GM10266 (cell line): ENCODE measurements around the gene EXOC5.

ENCODE experiments used
- DNase-seq: peaks from one replicate; pipeline ENCODE4 v3.0.0; 2012; ENCODE audit errors: extremely low spot score
- TF ChIP-seq, protein P1 (sequence below): IDR thresholded peaks from 2 replicates; pipeline ENCODE4 v1.5.1; 2012; ENCODE audit warnings: mild to moderate bottlenecking, low read depth; ENCODE audit not compliant: control insufficient read depth, insufficient read depth; ENCODE audit errors: missing control alignments

EXOC5 gene, protein sequence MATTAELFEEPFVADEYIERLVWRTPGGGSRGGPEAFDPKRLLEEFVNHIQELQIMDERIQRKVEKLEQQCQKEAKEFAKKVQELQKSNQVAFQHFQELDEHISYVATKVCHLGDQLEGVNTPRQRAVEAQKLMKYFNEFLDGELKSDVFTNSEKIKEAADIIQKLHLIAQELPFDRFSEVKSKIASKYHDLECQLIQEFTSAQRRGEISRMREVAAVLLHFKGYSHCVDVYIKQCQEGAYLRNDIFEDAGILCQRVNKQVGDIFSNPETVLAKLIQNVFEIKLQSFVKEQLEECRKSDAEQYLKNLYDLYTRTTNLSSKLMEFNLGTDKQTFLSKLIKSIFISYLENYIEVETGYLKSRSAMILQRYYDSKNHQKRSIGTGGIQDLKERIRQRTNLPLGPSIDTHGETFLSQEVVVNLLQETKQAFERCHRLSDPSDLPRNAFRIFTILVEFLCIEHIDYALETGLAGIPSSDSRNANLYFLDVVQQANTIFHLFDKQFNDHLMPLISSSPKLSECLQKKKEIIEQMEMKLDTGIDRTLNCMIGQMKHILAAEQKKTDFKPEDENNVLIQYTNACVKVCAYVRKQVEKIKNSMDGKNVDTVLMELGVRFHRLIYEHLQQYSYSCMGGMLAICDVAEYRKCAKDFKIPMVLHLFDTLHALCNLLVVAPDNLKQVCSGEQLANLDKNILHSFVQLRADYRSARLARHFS

DNA sequence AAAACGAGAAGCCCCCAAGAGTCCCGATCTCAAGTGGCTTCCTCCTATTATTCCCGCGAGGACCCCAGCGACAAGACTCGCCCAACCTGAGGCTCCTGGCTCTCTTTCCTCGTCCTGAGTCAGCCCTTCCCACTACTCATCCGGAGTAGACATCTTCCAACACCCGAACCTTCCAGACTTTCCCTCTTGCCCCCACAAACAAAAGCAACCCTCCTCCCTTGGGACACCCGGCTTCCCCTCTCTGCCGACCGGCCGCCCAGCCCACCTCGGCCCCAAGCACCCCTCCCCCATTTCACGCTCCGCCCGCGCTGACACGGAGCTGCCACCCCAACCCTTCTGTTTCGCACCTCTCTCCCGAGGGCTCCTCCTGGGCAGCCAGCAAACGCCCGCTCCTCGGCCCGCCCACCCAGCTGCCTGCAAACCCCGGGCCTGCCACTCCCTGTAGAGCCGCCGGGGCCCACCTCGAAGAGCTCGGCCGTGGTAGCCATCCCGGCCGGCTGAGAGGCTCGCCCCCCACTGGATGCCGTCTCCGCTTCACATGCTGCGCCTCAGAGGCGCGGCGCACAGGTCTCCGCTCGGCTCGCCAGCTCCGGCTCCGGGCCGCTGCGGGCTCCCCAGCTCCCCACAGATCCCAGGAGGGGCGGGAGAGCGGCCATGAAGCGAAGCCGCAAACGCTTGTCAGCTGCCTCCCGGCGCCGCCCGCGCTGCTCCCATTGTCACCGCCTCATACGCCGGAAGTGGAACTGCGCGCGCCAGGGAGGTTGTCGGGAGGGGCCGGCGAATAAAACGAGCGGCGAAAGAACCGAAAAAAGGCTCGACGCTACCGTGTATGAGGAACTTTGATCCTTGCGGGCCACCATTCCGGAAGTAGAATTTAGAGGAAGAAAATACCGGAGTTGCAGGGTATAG is at the start of gene EXOC5, which contains the start of gene AP5M1:
Gene EXOC5 (minus strand): TSS at position 745 of the 909 bp plus-strand sequence. CDS start 257 bp downstream, at position 488.
Gene AP5M1 (plus strand): TSS at position 811 of the 909 bp plus-strand sequence. CDS start 344 bp downstream, outside the sequence.
- DNase-seq, result peak; percentile 82
- TF ChIP-seq, protein P1, sequence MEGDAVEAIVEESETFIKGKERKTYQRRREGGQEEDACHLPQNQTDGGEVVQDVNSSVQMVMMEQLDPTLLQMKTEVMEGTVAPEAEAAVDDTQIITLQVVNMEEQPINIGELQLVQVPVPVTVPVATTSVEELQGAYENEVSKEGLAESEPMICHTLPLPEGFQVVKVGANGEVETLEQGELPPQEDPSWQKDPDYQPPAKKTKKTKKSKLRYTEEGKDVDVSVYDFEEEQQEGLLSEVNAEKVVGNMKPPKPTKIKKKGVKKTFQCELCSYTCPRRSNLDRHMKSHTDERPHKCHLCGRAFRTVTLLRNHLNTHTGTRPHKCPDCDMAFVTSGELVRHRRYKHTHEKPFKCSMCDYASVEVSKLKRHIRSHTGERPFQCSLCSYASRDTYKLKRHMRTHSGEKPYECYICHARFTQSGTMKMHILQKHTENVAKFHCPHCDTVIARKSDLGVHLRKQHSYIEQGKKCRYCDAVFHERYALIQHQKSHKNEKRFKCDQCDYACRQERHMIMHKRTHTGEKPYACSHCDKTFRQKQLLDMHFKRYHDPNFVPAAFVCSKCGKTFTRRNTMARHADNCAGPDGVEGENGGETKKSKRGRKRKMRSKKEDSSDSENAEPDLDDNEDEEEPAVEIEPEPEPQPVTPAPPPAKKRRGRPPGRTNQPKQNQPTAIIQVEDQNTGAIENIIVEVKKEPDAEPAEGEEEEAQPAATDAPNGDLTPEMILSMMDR, result no peak

DNA sequence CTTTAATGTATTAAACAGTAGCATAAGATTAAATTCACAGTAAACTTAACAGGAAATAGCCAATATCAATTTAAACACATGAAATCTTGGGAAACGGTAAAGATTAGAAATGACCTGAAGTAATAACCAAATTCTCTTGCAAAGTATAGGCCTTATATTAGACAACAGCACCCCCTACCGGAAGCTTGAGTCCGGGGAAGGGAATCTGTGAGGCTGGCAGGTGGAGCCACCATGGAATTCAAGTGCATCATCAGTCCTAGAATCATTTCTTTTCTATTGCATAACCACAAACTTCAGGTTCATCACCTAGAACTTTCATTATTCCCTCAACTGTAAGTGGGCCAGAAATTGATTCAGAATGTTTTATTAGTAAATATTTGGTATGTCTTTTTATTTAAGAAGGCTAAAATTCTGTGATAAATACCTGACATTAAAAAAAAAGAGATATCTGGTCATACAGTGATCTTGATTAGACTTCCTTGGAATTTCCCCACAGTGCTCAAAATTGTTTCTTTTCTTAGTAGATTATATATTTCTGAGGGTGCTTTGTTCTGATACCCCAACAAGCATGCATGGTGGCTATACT is 48.6 kb upstream of the EXOC5 start:
- peak; percentile 57 for DNase-seq
- TF ChIP-seq, protein P1, result peak; percentile 89

DNA sequence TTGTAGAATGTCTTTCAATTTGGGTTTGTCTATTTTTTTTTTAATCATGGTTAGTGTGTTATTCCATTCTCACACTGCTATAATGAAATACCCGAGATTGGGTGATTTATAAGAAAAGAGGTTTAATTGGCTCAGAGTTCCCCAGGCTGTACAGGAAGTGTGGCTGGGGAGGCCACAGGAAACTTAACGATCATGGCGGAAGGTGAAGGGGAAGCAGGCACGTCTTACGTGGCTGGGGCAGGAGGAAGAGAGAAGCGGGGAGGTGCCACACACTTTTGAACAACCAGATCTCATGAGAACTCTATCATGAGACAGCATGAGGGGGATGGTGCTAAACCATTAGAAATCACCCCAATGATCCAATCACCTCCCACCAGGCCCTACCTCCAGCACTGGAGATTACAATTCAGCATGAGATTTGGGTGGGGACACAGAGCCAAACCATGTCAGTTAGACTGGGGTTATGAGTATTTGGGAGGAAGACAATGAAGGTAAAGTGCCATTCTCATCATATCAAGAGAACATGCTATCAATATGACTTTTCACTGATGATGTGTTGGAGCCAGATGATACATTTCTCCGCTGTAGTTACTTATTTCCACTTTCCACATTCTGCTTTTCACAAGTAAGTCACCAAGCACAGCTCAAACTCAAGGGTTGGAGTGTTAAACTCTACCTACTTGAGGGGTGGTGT is 45.8 kb upstream of the EXOC5 start:
- no peak for DNase-seq
- TF ChIP-seq, protein P1, result no peak

DNA sequence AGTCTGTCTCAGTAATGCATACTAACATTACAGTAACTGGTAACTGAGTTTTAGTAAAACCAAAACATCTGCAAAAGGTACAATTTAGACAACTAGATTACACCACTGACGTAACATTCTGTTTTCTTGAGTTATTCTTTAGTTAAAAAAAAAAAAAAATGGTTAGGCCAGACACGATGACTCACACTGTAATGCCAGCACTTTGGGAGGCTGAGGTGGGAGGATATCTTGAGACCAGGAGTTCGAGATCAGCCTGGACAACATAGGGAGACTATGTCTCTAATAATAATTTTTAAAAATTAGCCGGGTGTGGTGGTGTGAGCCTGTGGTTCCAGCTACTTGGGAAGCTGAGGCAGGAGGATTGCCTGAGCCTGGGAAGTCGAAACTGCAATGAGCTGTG is 34.2 kb upstream of the EXOC5 start:
- TF ChIP-seq, protein P1, result no peak
- no peak for DNase-seq

DNA sequence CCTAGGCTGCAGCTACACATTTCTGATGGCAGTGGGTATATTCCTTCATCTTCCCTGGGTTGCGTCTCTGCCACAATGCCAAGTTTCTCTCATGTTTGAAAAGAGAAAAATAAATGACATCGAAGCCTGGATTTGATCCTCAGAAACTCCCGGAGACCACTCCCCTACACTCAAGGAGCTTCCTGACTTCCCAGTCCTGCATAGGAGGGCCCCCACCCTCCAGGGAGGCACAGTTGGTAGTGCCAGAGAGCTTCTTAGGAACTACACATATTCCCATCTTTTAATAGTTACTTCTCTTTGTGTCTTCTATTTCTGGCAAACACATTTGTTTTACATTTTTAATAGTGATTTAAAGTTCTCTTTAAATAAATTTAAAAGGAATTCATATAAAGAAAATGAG is 30.8 kb upstream of the EXOC5 start:
- TF ChIP-seq, protein P1, result no peak
- no peak for DNase-seq

DNA sequence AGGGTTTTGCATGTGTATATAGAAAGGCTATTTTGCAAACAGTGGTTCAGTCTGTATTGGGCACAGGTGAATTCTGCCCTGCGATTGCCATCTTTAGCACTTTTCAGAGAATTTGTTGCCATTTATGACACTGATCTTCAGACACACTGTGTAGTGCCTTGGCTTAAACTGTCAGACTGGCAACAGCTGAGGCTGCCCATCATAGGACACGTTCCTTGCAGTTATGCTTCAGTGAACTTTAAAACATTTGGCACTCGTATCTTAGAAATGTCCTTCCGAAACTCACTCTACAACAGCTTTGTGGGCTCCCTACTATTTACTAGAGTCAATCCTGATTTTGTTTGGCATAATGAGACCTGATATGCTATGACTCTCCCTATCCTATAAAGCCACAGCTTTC is 29.1 kb upstream of the EXOC5 start:
- TF ChIP-seq, protein P1, result no peak

More for the DNA sequence above, 29.1 kb upstream of the EXOC5 start:
- DNase-seq, result no peak
